ENCODE data around the gene RGS12. TPM values are rescaled to one million over a fixed set of nuclear protein-coding genes. Genes with fewer than 3 reads are reported as not detected.

The RGS12 gene
- polyA plus RNA-seq, 3 donors: 6.9 to 16.6 (median 16.3) TPM

GRCh38 chr4:3267576-3268394, 25.0 kb upstream of the RGS12 start:
- no peak overlapping the region for H3K27ac ChIP-seq (ENCODE audit: low read depth, low read length)
- 59 to 82% (median 81%) methylated on average over 18 of the region's 18 CpGs for WGBS, 3 donors

- WGBS, 3 donors: 76 to 91% (median 90%) methylated on average over 17 of the region's 17 CpGs
- H3K27ac ChIP-seq (ENCODE audit: low read depth, low read length): no peak overlapping the region
Observed at GRCh38 chr4:3268395-3269104, 24.3 kb upstream of the RGS12 start.

GRCh38 chr4:3269105-3269927, 23.5 kb upstream of the RGS12 start:
- 87 to 88% (median 88%) methylated on average over 24 to 25 of the region's 25 CpGs for WGBS, 3 donors
- no peak overlapping the region for H3K27ac ChIP-seq (ENCODE audit: low read depth, low read length)

GRCh38 chr4:3269991-3270611, 22.7 kb upstream of the RGS12 start:
- H3K27ac ChIP-seq (ENCODE audit: low read depth, low read length): no peak overlapping the region
- WGBS, 3 donors: 48 to 82% (median 78%) methylated on average over 17 of the region's 17 CpGs

GRCh38 chr4:3271131-3271530, 21.7 kb upstream of the RGS12 start:
- H3K27ac ChIP-seq (ENCODE audit: low read depth, low read length): no peak overlapping the region
- 88 to 92% (median 90%) methylated on average over 14 of the region's 14 CpGs for WGBS, 3 donors

- no peak overlapping the region for H3K27ac ChIP-seq (ENCODE audit: low read depth, low read length)
- WGBS, 3 donors: 82 to 87% (median 87%) methylated on average over 9 of the region's 9 CpGs
Observed at GRCh38 chr4:3276986-3277385, 15.8 kb upstream of the RGS12 start.

GRCh38 chr4:3280466-3280865, 12.4 kb upstream of the RGS12 start:
- H3K27ac ChIP-seq (ENCODE audit: low read depth, low read length): no peak overlapping the region
- WGBS, 3 donors: 84 to 95% (median 92%) methylated on average over 3 of the region's 3 CpGs

GRCh38 chr4:3283483-3283882, 9.3 kb upstream of the RGS12 start:
- 85 to 87% (median 86%) methylated on average over 6 of the region's 6 CpGs for WGBS, 3 donors
- no peak overlapping the region for H3K27ac ChIP-seq (ENCODE audit: low read depth, low read length)

GRCh38 chr4:3283916-3284315, 8.9 kb upstream of the RGS12 start:
- WGBS, 3 donors: 78 to 80% (median 80%) methylated on average over 13 of the region's 13 CpGs
- H3K27ac ChIP-seq (ENCODE audit: low read depth, low read length): no peak overlapping the region

- 76 to 90% (median 86%) methylated on average over 24 of the region's 24 CpGs for WGBS, 3 donors
- no peak overlapping the region for H3K27ac ChIP-seq (ENCODE audit: low read depth, low read length)
Observed at GRCh38 chr4:3284734-3285557, 7.9 kb upstream of the RGS12 start.

- H3K27ac ChIP-seq (ENCODE audit: low read depth, low read length): no peak overlapping the region
- 56 to 75% (median 64%) methylated on average over 37 to 38 of the region's 38 CpGs for WGBS, 3 donors
Observed at GRCh38 chr4:3285558-3286334, 7.1 kb upstream of the RGS12 start.

- 66 to 70% (median 68%) methylated on average over 32 of the region's 32 CpGs for WGBS, 3 donors
- no peak overlapping the region for H3K27ac ChIP-seq (ENCODE audit: low read depth, low read length)
Observed at GRCh38 chr4:3286335-3287175, 6.3 kb upstream of the RGS12 start.

GRCh38 chr4:3287271-3287971, 5.4 kb upstream of the RGS12 start:
- WGBS, 3 donors: 42 to 64% (median 53%) methylated on average over 14 of the region's 14 CpGs
- no peak overlapping the region for H3K27ac ChIP-seq (ENCODE audit: low read depth, low read length)

GRCh38 chr4:3287972-3288570, 4.8 kb upstream of the RGS12 start:
- no peak overlapping the region for H3K27ac ChIP-seq (ENCODE audit: low read depth, low read length)
- 68 to 80% (median 74%) methylated on average over 24 of the region's 24 CpGs for WGBS, 3 donors

- no peak overlapping the region for H3K27ac ChIP-seq (ENCODE audit: low read depth, low read length)
- 65 to 70% (median 66%) methylated on average over 11 of the region's 11 CpGs for WGBS, 3 donors
Observed at GRCh38 chr4:3288571-3289094, 4.2 kb upstream of the RGS12 start.

Measured in adipose tissue (tissue), 3 donors.